ENCODE results near the gene RNF130.

DNA sequence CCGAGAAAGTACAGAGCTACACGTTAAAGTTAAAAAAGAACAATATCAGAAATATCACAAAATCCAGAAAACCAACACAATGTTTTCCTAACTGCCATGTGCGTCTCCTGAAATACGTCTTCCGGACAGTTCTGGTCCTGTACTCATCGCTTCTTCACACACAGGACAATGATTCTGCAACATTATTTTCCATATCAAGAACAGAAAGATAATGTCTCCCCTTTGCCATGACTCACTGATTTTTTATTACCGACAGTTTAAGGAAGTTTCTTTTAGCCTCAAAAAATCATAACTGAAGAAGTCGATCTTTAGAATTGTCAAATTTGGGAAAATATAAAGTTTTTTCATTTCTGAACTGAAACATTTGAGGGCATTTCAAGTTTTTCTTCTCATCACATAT, 166.4 kb downstream of the RNF130 start:
- TF ChIP-seq, protein P1, sequence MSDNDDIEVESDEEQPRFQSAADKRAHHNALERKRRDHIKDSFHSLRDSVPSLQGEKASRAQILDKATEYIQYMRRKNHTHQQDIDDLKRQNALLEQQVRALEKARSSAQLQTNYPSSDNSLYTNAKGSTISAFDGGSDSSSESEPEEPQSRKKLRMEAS (IDR thresholded peaks at IDR 0.05) = no peak
- TF ChIP-seq, protein P2, sequence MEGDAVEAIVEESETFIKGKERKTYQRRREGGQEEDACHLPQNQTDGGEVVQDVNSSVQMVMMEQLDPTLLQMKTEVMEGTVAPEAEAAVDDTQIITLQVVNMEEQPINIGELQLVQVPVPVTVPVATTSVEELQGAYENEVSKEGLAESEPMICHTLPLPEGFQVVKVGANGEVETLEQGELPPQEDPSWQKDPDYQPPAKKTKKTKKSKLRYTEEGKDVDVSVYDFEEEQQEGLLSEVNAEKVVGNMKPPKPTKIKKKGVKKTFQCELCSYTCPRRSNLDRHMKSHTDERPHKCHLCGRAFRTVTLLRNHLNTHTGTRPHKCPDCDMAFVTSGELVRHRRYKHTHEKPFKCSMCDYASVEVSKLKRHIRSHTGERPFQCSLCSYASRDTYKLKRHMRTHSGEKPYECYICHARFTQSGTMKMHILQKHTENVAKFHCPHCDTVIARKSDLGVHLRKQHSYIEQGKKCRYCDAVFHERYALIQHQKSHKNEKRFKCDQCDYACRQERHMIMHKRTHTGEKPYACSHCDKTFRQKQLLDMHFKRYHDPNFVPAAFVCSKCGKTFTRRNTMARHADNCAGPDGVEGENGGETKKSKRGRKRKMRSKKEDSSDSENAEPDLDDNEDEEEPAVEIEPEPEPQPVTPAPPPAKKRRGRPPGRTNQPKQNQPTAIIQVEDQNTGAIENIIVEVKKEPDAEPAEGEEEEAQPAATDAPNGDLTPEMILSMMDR (IDR thresholded peaks at IDR 0.05; ENCODE audit: low read depth, low read length, missing input control) = no peak
- TF ChIP-seq EGR1 (IDR thresholded peaks at IDR 0.05; ENCODE audit: low read depth in 2 of 2) (no peak), RAD21 (IDR thresholded peaks at IDR 0.05) (no peak), YY1 (IDR thresholded peaks at IDR 0.05) (no peak), RXRA (IDR thresholded peaks at IDR 0.05) (no peak), JUND (IDR thresholded peaks at IDR 0.05) (no peak), GABPA (IDR thresholded peaks at IDR 0.05 in 1 of 2, conservative IDR thresholded peaks at IDR 0.05 in 1 of 2) (no peak), HNF4A (conservative IDR thresholded peaks at IDR 0.05) (no peak), SP1 (IDR thresholded peaks at IDR 0.05) (no peak)
- TF ChIP-seq, protein P3, sequence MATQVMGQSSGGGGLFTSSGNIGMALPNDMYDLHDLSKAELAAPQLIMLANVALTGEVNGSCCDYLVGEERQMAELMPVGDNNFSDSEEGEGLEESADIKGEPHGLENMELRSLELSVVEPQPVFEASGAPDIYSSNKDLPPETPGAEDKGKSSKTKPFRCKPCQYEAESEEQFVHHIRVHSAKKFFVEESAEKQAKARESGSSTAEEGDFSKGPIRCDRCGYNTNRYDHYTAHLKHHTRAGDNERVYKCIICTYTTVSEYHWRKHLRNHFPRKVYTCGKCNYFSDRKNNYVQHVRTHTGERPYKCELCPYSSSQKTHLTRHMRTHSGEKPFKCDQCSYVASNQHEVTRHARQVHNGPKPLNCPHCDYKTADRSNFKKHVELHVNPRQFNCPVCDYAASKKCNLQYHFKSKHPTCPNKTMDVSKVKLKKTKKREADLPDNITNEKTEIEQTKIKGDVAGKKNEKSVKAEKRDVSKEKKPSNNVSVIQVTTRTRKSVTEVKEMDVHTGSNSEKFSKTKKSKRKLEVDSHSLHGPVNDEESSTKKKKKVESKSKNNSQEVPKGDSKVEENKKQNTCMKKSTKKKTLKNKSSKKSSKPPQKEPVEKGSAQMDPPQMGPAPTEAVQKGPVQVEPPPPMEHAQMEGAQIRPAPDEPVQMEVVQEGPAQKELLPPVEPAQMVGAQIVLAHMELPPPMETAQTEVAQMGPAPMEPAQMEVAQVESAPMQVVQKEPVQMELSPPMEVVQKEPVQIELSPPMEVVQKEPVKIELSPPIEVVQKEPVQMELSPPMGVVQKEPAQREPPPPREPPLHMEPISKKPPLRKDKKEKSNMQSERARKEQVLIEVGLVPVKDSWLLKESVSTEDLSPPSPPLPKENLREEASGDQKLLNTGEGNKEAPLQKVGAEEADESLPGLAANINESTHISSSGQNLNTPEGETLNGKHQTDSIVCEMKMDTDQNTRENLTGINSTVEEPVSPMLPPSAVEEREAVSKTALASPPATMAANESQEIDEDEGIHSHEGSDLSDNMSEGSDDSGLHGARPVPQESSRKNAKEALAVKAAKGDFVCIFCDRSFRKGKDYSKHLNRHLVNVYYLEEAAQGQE (IDR thresholded peaks at IDR 0.05) = no peak
- TF ChIP-seq, protein P4, sequence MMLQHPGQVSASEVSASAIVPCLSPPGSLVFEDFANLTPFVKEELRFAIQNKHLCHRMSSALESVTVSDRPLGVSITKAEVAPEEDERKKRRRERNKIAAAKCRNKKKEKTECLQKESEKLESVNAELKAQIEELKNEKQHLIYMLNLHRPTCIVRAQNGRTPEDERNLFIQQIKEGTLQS (IDR thresholded peaks at IDR 0.05) = no peak
